Ovary (tissue), 9 donors: ENCODE data around the gene SLC22A23. TPM values are rescaled to one million over a fixed set of nuclear protein-coding genes. Genes with fewer than 3 reads are reported as not detected.

Experiments used
- DNase-seq, 5 donors: peaks; one replicate each; pipeline ENCODE4 v3.0.0-alpha.2; 2019 to 2020
- H3K27ac ChIP-seq, 2 donors: fragments of 200-600 bp; one replicate each; pipeline versions ENCODE4 v1.5.1 to v1.8.0; 2019 to 2022
- H3K27me3 ChIP-seq: fragments of 200-600 bp; one replicate; pipeline ENCODE4 v1.8.0; 2022
- H3K36me3 ChIP-seq: fragments of 200-600 bp; sonication (generic); one replicate; pipeline ENCODE4 v1.5.1; 2019
- H3K4me1 ChIP-seq: one replicate; pipeline ENCODE4 v1.8.1; 2013; ENCODE audit warnings: mild to moderate bottlenecking, moderate library complexity; ENCODE audit not compliant: insufficient read depth
- H3K4me3 ChIP-seq: fragments of 200-600 bp; sonication (generic); one replicate; pipeline ENCODE4 v1.5.1; 2017
- H3K9me3 ChIP-seq, 2 donors: fragments of 200-600 bp in 1 of 2; sonication (generic) in 1 of 2; one replicate each; pipeline versions ENCODE4 v1.5.1 to v1.8.1; 2013 to 2019; ENCODE audit warnings: mild to moderate bottlenecking in 1 of 2, moderate library complexity in 1 of 2
- CTCF ChIP-seq, 3 donors: fragments of 450-650 bp in 2 of 3; fragments of 200-600 bp in 1 of 3; IDR thresholded peaks; one replicate each; pipeline versions ENCODE4 v1.5.1 to v1.8.0; 2016 to 2022; ENCODE audit warnings: antibody characterized with exemption in 3 of 3, mild to moderate bottlenecking in 1 of 3
- EP300 ChIP-seq: sonication (generic); formaldehyde crosslinking; IDR thresholded peaks from one replicate; pipeline ENCODE4 v1.6.1; 2017; ENCODE audit warnings: antibody characterized with exemption
- POLR2A ChIP-seq: fragments of 450-650 bp; IDR thresholded peaks from one replicate; pipeline ENCODE4 v1.6.1; 2017; ENCODE audit warnings: antibody characterized with exemption, mild to moderate bottlenecking, moderate library complexity
- WGBS, 3 donors: extraction: QIAGEN DNeasy Blood & Tissue Kit in 1 of 3; methylation state at CpG; one replicate each; pipeline versions ENCODE4 v1.1.5 to v1.1.7; 2013 to 2017; 5-methylcytosine and 5-hydroxymethylcytosine counted together
- intact Hi-C, 4 donors: fragments of 100-400 bp; cut with DNase I; formaldehyde crosslinking; loops; one replicate each; pipeline versions ENCODE4 v1.11.0 to v1.15.1; 2022 to 2023
- polyA plus RNA-seq, 2 donors: library from polyadenylated mRNA; stranded (reverse); fragments of 200-250 nt in 1 of 2; fragments of 350-450 nt in 1 of 2; fragmentation: Illumina TruSeq in 1 of 2; extraction: RNeasy Lipid Tissue Mini Kit (QIAGEN cat#74804) in 1 of 2; gene quantifications; one replicate each; pipeline ENCODE4 v1.2.3, GENCODE V29; 2013 to 2014
- total RNA-seq, 7 donors: library from RNA; depleted of rRNA in 2 of 7; stranded (reverse); fragments of >200 nt in 2 of 7; fragmentation: NEBNext Ultra II Directional in 3 of 7; extraction: Animal tissue kit (Norgen Biotek cat#: 25700) in 3 of 7; gene quantifications; one replicate each; pipeline versions ENCODE4 v1.1.0 to v1.2.4, GENCODE V29; 2016 to 2023
- donor health status: DM: no; HTN: no; CAD: no; lungs with moderate emphysema.
- donor health status: DM: no; HTN: no; CAD: no.
- donor health status: Bipolar disorder and iron deficiency.
- donor health status: DM: yes; HTN: yes; CAD: no.
- donor health status: DM: no; HTN: no; CAD: no.
- donor health status: DM: yes; HTN: yes; CAD: no.

Gene SLC22A23
- total and polyA plus RNA-seq, 9 donors: 2.3 to 31.0 (median 5.2) TPM

GRCh38 chr6:3316818-3317217, 140.0 kb downstream of the SLC22A23 start:
- Histone ChIP-seq H3K27me3 (no peaks in the 10 kb centered on the region), H3K27ac (no peak overlapping the region), H3K4me1 (no peaks in the 10 kb centered on the region), H3K4me3 (no peak overlapping the region), H3K36me3 (no peaks in the 10 kb centered on the region), H3K9me3 (no peaks in the 10 kb centered on the region)
- 75 to 86% (median 78%) methylated on average over 8 of the region's 8 CpGs for WGBS, 3 donors
- TF ChIP-seq EP300: no peak
- TF ChIP-seq POLR2A: no peak
- TF ChIP-seq CTCF (IDR thresholded peaks at IDR 0.05): no peak
- intact Hi-C loops: no loop called here
- DNase-seq: no peak

- intact Hi-C loops: no loop called here
- Histone ChIP-seq H3K4me1 (no peaks in the 10 kb centered on the region), H3K4me3 (no peak overlapping the region), H3K36me3 (no peaks in the 10 kb centered on the region), H3K27ac (no peak overlapping the region), H3K9me3 (no peaks in the 10 kb centered on the region), H3K27me3 (no peaks in the 10 kb centered on the region)
- TF ChIP-seq CTCF (IDR thresholded peaks at IDR 0.05) (no peak), EP300 (no peak), POLR2A (no peak)
- WGBS, 3 donors: 71 to 86% (median 78%) methylated on average over 9 of the region's 9 CpGs
- DNase-seq: no peak
Observed at GRCh38 chr6:3316331-3316730, 140.5 kb downstream of the SLC22A23 start.

DNA sequence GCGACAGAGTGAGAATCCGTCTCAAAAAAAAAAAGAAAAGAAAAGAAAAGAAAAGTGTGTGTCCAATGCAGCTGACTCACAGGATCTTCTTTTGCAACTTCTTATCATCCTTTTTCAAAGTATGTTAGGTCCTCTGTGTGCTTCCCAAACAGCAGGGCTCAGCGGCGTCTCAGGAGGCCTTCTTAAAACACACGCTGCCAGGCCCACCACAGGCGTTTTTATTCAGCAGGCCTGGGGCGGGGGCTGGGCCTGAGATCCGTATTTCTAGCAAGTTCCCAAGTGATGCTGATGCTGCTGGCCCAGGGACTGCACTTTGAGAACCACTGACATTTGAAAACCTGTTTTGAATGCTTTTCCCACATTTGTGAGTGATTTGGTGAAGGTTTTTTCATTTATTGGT, 141.0 kb downstream of the SLC22A23 start:
- no peaks in the 10 kb centered on the region for H3K27me3 ChIP-seq
- no peak overlapping the region for H3K4me3 ChIP-seq
- no peaks in the 10 kb centered on the region for H3K36me3 ChIP-seq
- no peak overlapping the region for H3K27ac ChIP-seq
- no peaks in the 10 kb centered on the region for H3K9me3 ChIP-seq
- no peak for DNase-seq
- no peaks in the 10 kb centered on the region for H3K4me1 ChIP-seq
- TF ChIP-seq POLR2A (no peak), CTCF (IDR thresholded peaks at IDR 0.05) (no peak), EP300 (no peak)
- intact Hi-C loops: no loop called here
- WGBS, 3 donors: 68 to 76% (median 69%) methylated on average over 8 of the region's 8 CpGs

GRCh38 chr6:3314621-3315467, 142.0 kb downstream of the SLC22A23 start:
- intact Hi-C loops: no loop called here
- no peaks in the 10 kb centered on the region for H3K9me3 ChIP-seq
- no peaks in the 10 kb centered on the region for H3K4me1 ChIP-seq
- H3K27ac ChIP-seq: no peak overlapping the region
- DNase-seq: no peak
- TF ChIP-seq POLR2A: no peak
- TF ChIP-seq CTCF (IDR thresholded peaks at IDR 0.05): no peak
- no peak for TF ChIP-seq EP300
- H3K4me3 ChIP-seq: no peak overlapping the region
- H3K36me3 ChIP-seq: no peaks in the 10 kb centered on the region
- WGBS, 3 donors: 85 to 90% (median 86%) methylated on average over 20 of the region's 20 CpGs
- H3K27me3 ChIP-seq: no peaks in the 10 kb centered on the region
